Endothelial cell of hepatic sinusoid (primary cell): ENCODE data around the gene CEP192.
"Not testable (repeated sequence)": the region's sequence is repeated elsewhere in the genome, so short reads cannot be mapped to it uniquely, and the experiment has no call there.

Experiments used
- in situ Hi-C: cut with HindIII; loops from 2 replicates; pipeline ENCODE4 v1.10.0; 2017; ENCODE audit warnings: low sequenced_read_pairs

The CEP192 gene, protein sequence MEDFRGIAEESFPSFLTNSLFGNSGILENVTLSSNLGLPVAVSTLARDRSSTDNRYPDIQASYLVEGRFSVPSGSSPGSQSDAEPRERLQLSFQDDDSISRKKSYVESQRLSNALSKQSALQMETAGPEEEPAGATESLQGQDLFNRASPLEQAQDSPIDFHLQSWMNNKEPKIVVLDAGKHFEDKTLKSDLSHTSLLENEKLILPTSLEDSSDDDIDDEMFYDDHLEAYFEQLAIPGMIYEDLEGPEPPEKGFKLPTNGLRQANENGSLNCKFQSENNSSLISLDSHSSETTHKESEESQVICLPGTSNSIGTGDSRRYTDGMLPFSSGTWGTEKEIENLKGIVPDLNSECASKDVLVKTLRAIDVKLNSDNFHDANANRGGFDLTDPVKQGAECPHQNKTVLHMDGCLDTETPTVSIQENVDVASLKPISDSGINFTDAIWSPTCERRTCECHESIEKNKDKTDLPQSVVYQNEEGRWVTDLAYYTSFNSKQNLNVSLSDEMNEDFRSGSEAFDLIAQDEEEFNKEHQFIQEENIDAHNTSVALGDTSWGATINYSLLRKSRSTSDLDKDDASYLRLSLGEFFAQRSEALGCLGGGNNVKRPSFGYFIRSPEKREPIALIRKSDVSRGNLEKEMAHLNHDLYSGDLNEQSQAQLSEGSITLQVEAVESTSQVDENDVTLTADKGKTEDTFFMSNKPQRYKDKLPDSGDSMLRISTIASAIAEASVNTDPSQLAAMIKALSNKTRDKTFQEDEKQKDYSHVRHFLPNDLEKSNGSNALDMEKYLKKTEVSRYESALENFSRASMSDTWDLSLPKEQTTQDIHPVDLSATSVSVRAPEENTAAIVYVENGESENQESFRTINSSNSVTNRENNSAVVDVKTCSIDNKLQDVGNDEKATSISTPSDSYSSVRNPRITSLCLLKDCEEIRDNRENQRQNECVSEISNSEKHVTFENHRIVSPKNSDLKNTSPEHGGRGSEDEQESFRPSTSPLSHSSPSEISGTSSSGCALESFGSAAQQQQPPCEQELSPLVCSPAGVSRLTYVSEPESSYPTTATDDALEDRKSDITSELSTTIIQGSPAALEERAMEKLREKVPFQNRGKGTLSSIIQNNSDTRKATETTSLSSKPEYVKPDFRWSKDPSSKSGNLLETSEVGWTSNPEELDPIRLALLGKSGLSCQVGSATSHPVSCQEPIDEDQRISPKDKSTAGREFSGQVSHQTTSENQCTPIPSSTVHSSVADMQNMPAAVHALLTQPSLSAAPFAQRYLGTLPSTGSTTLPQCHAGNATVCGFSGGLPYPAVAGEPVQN (N-terminal part only)

DNA sequence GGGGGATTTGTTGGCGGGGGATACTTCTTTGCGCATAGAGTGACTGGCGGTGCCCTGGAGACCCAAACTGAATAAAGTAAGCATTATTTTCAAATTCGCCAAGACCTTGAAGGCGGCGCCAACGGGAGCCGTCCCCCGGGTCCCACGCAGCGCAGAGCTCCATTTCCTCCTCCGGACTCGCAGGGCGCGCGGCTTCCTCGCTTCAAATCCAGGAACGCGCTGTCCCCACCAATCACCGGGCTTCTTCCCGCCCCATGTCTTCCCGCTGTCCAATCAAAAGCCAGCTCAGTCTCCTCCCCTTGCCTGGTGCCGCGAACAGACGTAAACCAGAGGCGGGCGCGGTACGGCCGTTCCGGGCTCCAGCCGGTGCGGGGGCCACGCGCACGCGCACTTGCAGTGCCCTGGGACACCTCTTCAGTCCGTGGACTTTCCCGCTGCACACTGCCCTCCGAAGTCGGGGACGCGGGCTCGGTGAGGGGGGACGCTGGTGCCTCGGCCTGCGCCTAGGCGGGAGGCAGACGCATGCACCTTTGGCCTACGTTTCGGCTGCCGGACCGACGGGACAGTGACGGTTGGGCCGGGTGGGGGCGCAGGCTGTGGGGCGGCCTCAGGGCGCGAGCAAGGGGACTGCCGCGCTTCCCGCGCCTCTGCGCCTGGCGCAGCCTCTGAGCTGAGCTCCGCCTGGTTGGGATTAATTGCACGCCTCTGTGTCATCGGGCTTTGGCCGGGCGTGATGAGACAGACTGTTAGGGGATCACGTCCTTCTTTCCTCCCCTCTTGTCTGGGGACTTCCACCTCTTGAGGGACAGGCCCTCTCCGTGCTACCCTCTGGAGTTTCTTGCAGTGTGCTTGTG is at the start of gene CEP192:
CEP192 (plus strand) TSS at position 396 of the 854 bp plus-strand sequence. CDS start 8,063 bp downstream, outside the sequence.
- in situ Hi-C loops: no loop called here

GRCh38 chr18:12943215-12943614 is 47.9 kb upstream of the CEP192 start:
- in situ Hi-C loops: no loop called here

GRCh38 chr18:12944709-12945108 is 46.5 kb upstream of the CEP192 start:
- in situ Hi-C loops: no loop called here

DNA sequence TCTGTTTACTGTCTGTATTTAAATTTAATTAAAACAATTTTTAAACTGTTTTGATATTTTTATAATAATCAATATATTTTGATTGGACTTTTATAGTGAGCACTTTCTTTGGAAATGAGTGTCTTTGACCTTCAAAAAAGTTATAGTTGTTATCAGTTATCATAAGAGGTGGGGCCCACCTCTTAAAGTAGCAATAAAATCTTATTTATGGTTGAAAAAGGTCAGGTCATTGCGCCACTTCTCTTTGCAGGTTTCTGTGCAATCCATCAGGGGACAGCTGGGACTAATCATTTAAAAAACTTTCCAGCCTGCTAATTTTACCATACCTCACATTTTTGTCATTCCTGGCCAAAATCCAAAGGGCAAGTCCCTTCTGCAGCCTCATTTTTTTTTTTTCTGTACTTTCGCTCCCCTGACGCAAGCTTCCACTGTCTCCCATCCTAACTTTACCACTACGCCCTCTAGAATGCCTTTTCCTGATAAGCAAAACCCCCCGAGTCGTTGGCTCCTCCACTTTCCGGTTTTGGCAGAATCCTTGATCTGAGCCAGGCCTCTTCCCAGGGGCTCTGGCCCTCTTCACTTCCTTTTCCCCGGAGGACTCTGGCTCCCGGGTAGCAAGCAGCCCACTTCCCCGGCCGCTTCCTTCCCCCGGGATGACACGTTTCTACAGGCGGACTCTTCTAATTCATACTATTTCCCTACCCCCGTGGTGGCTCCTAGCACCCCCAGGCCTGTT is 44.4 kb upstream of the CEP192 start:
- in situ Hi-C loops: no loop called here

DNA sequence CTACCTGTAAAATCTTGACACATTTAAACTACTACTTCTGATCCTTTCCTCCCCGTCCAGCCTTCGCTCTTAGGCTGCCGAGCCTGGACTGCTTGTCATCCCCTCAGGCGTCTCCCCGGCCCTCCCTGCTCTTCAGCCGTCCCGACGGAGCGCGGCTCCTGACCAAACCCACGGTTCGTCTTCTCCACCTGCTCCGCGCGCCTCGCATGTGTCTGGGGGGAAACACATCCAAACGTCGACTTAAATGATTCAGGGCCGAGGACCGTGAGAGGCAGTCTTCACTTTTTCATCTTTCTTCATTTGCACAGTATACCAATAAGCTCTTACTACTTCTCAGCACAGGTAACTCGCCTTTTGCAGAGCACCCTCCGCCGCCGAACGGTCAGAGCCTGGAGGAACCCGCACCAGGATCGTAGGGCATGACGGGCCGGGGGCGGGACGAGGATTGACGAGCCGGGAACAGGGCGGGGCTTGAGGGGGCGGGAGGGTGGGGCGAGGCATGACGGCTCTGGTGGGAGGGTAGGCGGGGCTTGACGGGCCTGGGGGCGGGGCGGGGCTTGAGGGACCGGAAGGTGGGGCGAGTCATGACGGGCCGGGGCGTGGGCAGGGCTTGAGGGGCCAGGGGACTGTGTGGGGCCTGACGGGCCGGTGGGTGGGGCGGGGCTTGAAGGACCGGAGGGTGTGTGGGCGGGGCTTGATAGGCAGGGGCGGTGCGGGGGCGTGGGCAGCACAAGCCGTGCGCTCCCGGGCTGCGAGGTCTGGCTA is 43.7 kb upstream of the CEP192 start, which contains the start of gene SEH1L:
SEH1L (plus strand) TSS at position 727 of the 765 bp plus-strand sequence. CDS start 111 bp downstream, outside the sequence.
- in situ Hi-C loops: no loop called here

DNA sequence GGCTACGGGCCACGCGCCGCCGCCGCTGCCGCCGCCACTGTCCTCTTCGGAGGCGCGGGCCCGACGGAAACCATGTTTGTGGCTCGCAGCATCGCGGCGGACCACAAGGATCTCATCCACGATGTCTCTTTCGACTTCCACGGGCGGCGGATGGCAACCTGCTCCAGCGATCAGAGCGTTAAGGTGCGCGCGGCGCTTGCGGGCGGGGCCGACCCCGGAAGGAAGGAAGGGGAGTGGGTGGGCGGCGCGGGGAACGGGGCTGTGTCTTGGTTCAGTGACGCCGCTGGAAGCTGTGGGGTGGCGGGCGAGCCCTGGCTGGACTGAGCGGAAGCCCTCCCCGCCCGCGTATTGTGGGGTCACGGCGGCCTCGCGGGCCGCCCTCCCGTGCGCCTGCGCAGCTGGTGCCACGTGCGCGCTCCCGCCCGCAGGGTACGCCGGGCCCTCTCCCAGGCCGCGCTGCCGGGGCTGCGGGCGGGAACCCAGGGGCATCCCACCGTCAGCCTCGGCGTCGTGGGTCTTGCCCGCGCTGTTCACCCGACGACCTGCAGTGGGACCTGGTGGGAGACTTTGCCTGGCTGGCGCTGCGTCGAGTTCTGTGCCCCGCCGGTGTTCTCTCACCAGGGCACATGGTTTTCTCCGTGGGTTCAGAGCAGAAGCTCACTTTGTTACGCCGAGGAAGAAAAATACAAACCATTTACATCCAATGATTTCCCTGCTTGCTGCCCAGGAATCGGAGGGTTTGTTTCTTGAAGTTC is 42.9 kb upstream of the CEP192 start:
- in situ Hi-C loops: no loop called here

DNA sequence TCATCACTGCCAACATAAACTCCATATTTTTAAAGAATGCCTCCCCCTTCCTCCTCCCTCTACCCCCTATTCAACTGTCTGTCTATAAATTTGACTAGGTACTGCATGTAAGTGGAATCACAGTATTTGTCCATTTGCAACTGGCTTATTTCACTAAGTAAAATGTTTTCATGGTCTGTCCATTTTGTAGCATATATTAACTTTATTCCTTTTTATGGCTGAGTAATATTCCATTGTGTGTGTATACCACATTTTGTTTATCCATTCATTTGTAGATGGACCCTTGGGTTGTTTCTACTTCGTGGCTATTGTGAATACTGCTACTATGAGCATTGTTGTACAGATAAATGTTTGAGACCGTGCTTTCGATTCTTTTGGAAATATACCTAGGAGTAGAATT is 32.7 kb upstream of the CEP192 start:
- in situ Hi-C loops: no loop called here

DNA sequence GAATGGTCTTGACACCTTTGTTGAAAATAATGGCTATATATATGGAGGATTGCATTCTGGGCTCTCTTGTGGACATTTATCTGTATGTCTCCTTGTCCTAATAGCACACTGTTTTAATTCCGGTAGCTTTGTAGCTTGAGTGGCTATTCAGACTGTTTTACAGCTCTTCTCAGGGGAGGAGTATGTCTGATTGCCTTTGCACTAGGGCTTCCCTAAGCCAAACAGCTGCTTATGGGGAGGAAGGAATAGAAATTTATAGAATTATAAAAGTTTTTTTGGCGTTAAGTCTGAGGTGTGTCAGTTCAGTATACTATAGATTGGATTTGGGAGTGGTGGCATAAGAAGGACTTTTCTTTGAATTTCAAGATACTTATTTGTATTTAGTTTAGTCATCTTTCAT is 30.8 kb upstream of the CEP192 start:
- in situ Hi-C loops: loop anchor here (5.0 kb wide), 1 partner anchor 68 kb away; no protein-coding TSS in a partner anchor

DNA sequence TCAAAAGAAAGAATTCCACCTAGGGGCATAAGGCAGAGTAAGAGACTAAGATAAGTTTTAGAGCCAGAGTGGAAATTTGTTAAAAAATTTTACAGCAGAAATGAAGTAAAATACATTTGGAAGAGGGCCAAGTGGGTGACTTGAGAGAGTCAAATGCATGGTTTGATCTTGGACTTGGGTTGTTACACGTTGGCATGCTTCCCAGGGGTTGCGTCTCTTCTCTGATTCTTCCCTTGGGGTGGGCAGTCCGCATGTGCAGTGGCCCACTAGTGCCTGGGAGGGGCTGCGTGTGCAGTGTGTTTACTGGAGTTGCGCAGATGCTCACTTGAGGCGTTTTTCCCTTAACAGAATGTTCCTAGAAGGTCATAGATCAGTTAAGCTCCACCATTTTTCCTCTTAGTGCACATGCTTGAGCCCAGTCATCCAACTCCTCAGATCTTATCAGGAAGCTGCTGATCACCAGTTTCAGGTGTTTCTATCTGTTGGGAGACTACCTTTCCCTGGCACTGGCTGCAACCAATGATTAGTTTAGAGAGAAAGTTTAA is 30.2 kb upstream of the CEP192 start:
- in situ Hi-C loops: loop anchor here (5.0 kb wide), 1 partner anchor 69 kb away; no protein-coding TSS in a partner anchor

GRCh38 chr18:12963069-12963468 is 28.1 kb upstream of the CEP192 start:
- in situ Hi-C loops: loop anchor here (5.0 kb wide), 1 partner anchor 71 kb away; no protein-coding TSS in a partner anchor

- in situ Hi-C loops: no loop called here
Observed at GRCh38 chr18:12968115-12968514, 23.0 kb upstream of the CEP192 start.

GRCh38 chr18:12968619-12969018 is 22.5 kb upstream of the CEP192 start:
- in situ Hi-C loops: no loop called here

- in situ Hi-C loops: loop anchor here (5.0 kb wide), 1 partner anchor 94 kb away; no protein-coding TSS in a partner anchor
Observed at GRCh38 chr18:12973562-12974213, 17.5 kb upstream of the CEP192 start.

DNA sequence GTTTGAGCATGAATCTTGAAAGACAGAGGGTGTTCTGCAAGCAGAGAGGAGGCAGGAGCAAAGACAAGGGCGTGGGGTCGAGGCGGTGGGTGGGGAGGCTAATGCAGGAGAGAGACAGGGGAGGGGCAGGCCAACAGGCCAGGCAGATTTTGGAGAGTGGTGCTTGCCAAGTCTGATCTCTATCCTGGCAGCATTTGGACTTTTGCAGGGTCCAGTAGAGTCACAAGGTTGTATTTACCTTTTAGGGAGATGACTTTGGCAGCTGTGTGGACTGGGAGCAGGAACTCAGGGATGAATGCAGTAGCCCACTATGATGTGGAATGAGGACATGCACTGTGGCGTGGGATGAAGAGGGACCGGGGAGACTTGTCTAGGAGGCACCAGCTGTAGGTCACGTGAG is 15.7 kb upstream of the CEP192 start:
- in situ Hi-C loops: no loop called here

- in situ Hi-C loops: no loop called here
Observed at GRCh38 chr18:12976305-12976704, 14.9 kb upstream of the CEP192 start.

GRCh38 chr18:12980065-12980464 is 11.1 kb upstream of the CEP192 start:
- in situ Hi-C loops: not testable (repeated sequence)
